A172 (cell line): ENCODE results near the gene ZNF213. TPM values are rescaled to one million over a fixed set of nuclear protein-coding genes. Genes with fewer than 3 reads are reported as not detected.

Source experiments
- total RNA-seq: library from RNA; depleted of rRNA; stranded (reverse); fragments of >200 nt; shearing (Covaris generic); gene quantifications from 2 replicates; pipeline ENCODE4 v1.2.3, GENCODE V29; 2014; rRNA removed

Gene ZNF213
- total RNA-seq, 1 experiment from 2014 or later = 2.1 TPM

Other genes starting within 250 kb of the ZNF213 start
- 41.3 and 41.6 TPM in 2 replicates for gene FLYWCH1, start 223.1 kb upstream of the ZNF213 start, total RNA-seq
- gene KREMEN2, start 170.8 kb upstream of the ZNF213 start, total RNA-seq = 1.7 and 3.5 TPM in 2 replicates
- gene PAQR4, start 165.7 kb upstream of the ZNF213 start, total RNA-seq = 39.2 and 47.4 TPM in 2 replicates
- 50.8 and 63.1 TPM in 2 replicates for gene PKMYT1, start 154.6 kb upstream of the ZNF213 start, total RNA-seq
- 0.16 TPM in 1 of 2 replicates, not detected in the other for gene CLDN9, start 122.1 kb upstream of the ZNF213 start, total RNA-seq
- 0.41 TPM in 1 of 2 replicates, not detected in the other for gene CLDN6, start 116.8 kb upstream of the ZNF213 start, total RNA-seq
- 510 and 551 TPM in 2 replicates for gene TNFRSF12A, start 114.7 kb upstream of the ZNF213 start, total RNA-seq
- gene HCFC1R1, start 111.1 kb upstream of the ZNF213 start, total RNA-seq = 54.7 and 71.1 TPM in 2 replicates
- gene THOC6, start 111.0 kb upstream of the ZNF213 start, total RNA-seq = 32.1 and 35.2 TPM in 2 replicates
- not detected in 2 replicates for gene BICDL2, start 98.1 kb upstream of the ZNF213 start, total RNA-seq
- gene MMP25, start 88.5 kb upstream of the ZNF213 start, total RNA-seq = 0.53 and 1.6 TPM in 2 replicates
- 113 and 115 TPM in 2 replicates for gene IL32, start 69.4 kb upstream of the ZNF213 start, total RNA-seq
- not detected in 2 replicates for gene ZSCAN10, start 35.7 kb upstream of the ZNF213 start, total RNA-seq
- gene ZNF205, start 22.4 kb upstream of the ZNF213 start, total RNA-seq = 21.0 and 22.4 TPM in 2 replicates
- not detected in 2 replicates for gene OR1F1, start 53.2 kb downstream of the ZNF213 start, total RNA-seq
- 14.6 and 17.2 TPM in 2 replicates for gene ZNF200, start 100.1 kb downstream of the ZNF213 start, total RNA-seq
- 0.29 TPM in 1 of 2 replicates, not detected in the other for gene MEFV, start 121.6 kb downstream of the ZNF213 start, total RNA-seq
- gene ZNF263, start 148.5 kb downstream of the ZNF213 start, total RNA-seq = 37.0 and 63.5 TPM in 2 replicates
- gene TIGD7, start 170.4 kb downstream of the ZNF213 start, total RNA-seq = 7.0 and 11.0 TPM in 2 replicates
- 20.2 and 26.1 TPM in 2 replicates for gene ZNF75A, start 170.5 kb downstream of the ZNF213 start, total RNA-seq
- not detected in 2 replicates for gene OR2C1, start 220.9 kb downstream of the ZNF213 start, total RNA-seq